Testis (tissue), 2 donors: Measurements from ENCODE around the gene TRPM4.

Experiments
- CTCF ChIP-seq, 3 experiments: fragments of 450-650 bp in 2 of 3; fragments of 200-600 bp in 1 of 3; sonication (generic) in 1 of 3; IDR thresholded peaks; one replicate each; pipeline ENCODE4 v1.5.1; 2016 to 2019; ENCODE audit warnings: antibody characterized with exemption in 3 of 3, mild to moderate bottlenecking in 2 of 3, moderate library complexity in 1 of 3
- POLR2A ChIP-seq: fragments of 450-650 bp; IDR thresholded peaks from one replicate; pipeline ENCODE4 v1.6.1; 2017; ENCODE audit warnings: antibody characterized with exemption, mild to moderate bottlenecking, moderate library complexity

GRCh38 chr19:49165865-49166301 is 8.3 kb downstream of the TRPM4 start:
- TF ChIP-seq CTCF (IDR thresholded peaks at IDR 0.05) = no peak
- no peak for TF ChIP-seq POLR2A
